ENCODE results near the gene ARR3. TPM values are rescaled to one million over a fixed set of nuclear protein-coding genes. Genes with fewer than 3 reads are reported as not detected.
"Not testable (repeated sequence)": the region's sequence is repeated elsewhere in the genome, so short reads cannot be mapped to it uniquely, and the experiment has no call there.

Gene ARR3
- total and polyA plus RNA-seq, 5 donors from 2014 or later = not detected

GRCh38 chrX:70257423-70258288, 10.5 kb upstream of the ARR3 start:
- no peaks in the 10 kb centered on the region for H3K9me3 ChIP-seq (ENCODE audit: control insufficient read depth in 2 of 2, low read length in 2 of 2)
- no peak overlapping the region for H3K27ac Mint-ChIP-seq

DNA sequence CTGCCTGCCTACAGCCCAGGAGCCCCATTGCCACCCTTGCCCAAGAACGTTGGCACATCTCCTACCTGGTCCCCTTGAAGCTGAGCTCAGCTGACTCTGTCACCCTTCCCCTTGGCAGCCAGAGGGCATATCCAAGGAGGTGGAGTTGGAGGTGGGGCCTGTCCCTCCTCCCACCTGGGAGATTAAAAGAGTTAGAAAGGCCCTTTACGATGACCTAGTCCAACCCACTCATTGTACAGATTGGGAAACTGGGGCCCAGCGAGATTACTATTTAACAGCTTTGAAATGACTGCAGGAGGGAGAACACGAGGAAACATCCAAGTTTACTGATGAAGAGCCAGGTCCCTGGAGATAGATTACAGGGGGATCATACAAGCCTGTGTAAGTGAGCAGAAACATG, 8.0 kb upstream of the ARR3 start, which contains the start of gene P2RY4:
P2RY4 (minus strand) TSS at position 101 of the 400 bp plus-strand sequence. CDS start 580 bp downstream, outside the sequence.
- H3K27me3 Mint-ChIP-seq = no peaks in the 10 kb centered on the region

More at GRCh38 chrX:70257423-70258288, 10.5 kb upstream of the ARR3 start:
- no peaks in the 10 kb centered on the region for H3K4me1 ChIP-seq (ENCODE audit: control insufficient read depth, insufficient read depth, low read length, poor library complexity, severe bottlenecking)
- H3K27me3 ChIP-seq (ENCODE audit: control insufficient read depth, insufficient read depth, low read length) = no peaks in the 10 kb centered on the region
- Mint-ChIP-seq H3K4me1 (no peaks in the 10 kb centered on the region), H3K36me3 (no peaks in the 10 kb centered on the region), H3K4me3 (no peak overlapping the region), H3K27me3 (no peaks in the 10 kb centered on the region), H3K9me3 (peaks cover 0 to 1% (median 0%) of the 10 kb centered on the region in 7 donors)
- DNase-seq = no peak
- H3K4me3 ChIP-seq (ENCODE audit: low read depth, low read length) = no peak overlapping the region
- no peak for ATAC-seq (ENCODE audit: low read depth in 2 of 2)
- H3K27ac ChIP-seq (ENCODE audit: insufficient read depth, low read length, poor library complexity, severe bottlenecking) = no peak overlapping the region
- no peaks in the 10 kb centered on the region for H3K36me3 ChIP-seq (ENCODE audit: control insufficient read depth, insufficient read depth, low read length)

DNA sequence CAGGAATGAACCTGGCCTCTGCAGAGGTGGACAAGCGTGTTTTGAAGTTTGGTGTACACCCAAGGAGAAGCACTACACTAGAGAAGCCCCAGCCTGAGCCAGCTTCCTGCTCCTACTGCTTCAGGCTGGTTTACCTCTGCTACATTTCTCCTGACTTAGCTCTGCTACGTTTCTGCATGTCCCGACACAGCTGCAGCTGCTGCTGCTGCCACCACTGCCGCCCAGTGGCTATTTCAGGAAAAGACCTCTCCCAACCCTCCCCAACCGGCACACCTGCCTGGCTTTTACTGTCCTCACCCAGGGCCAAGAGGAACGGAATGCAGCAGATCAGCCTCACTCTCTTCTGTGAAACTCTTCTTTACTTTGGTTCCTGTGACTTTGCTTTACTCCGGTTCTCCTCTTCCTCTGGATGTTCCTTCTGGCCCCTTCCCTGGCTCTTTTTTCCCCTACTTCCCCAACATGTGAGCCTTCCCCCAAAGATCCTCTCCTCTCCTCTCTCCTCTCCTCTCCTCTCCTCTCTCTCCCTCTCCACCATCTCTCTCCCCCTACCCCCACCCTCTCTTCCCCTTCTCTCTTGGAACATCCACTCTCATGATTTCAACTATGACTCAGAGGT, 5.1 kb upstream of the ARR3 start:
- no peak for ATAC-seq (ENCODE audit: low read depth in 2 of 2)
- Mint-ChIP-seq H3K4me3 (no peak overlapping the region), H3K9me3 (peaks cover 0 to 1% (median 0%) of the 10 kb centered on the region in 7 donors), H3K27ac (no peak overlapping the region), H3K27me3 (no peaks in the 10 kb centered on the region), H3K36me3 (no peaks in the 10 kb centered on the region), H3K4me1 (no peaks in the 10 kb centered on the region)
- H3K27ac ChIP-seq (ENCODE audit: insufficient read depth, low read length, poor library complexity, severe bottlenecking) = no peak overlapping the region
- H3K36me3 ChIP-seq (ENCODE audit: control insufficient read depth, insufficient read depth, low read length) = no peaks in the 10 kb centered on the region
- no peak overlapping the region for H3K4me3 ChIP-seq (ENCODE audit: low read depth, low read length)
- H3K4me1 ChIP-seq (ENCODE audit: control insufficient read depth, insufficient read depth, low read length, poor library complexity, severe bottlenecking) = no peaks in the 10 kb centered on the region
- no peaks in the 10 kb centered on the region for H3K27me3 ChIP-seq (ENCODE audit: control insufficient read depth, insufficient read depth, low read length)
- H3K9me3 ChIP-seq (ENCODE audit: control insufficient read depth in 2 of 2, low read length in 2 of 2) = no peaks in the 10 kb centered on the region
- peak in 2 of 3 donors; percentile 4 to 43 for DNase-seq

More for the DNA sequence above, 8.0 kb upstream of the ARR3 start, which contains the start of gene P2RY4:
- Histone ChIP-seq H3K27me3 (ENCODE audit: control insufficient read depth, insufficient read depth, low read length) (no peaks in the 10 kb centered on the region), H3K4me1 (ENCODE audit: control insufficient read depth, insufficient read depth, low read length, poor library complexity, severe bottlenecking) (no peaks in the 10 kb centered on the region), H3K9me3 (ENCODE audit: control insufficient read depth in 2 of 2, low read length in 2 of 2) (no peaks in the 10 kb centered on the region), H3K4me3 (ENCODE audit: low read depth, low read length) (no peak within 1 kb of the TSS), H3K27ac (ENCODE audit: insufficient read depth, low read length, poor library complexity, severe bottlenecking) (no peak within 1 kb of the TSS), H3K36me3 (ENCODE audit: control insufficient read depth, insufficient read depth, low read length) (no peaks in the 10 kb centered on the region)
- no peaks in the 10 kb centered on the region for H3K4me1 Mint-ChIP-seq
- no peaks in the 10 kb centered on the region for H3K36me3 Mint-ChIP-seq
- H3K27ac Mint-ChIP-seq = no peak within 1 kb of the TSS
- H3K9me3 Mint-ChIP-seq = peaks cover 0 to 1% (median 0%) of the 10 kb centered on the region in 7 donors
- no peak within 1 kb of the TSS for H3K4me3 Mint-ChIP-seq
- DNase-seq = no peak
- no peak for ATAC-seq (ENCODE audit: low read depth in 2 of 2)

DNA sequence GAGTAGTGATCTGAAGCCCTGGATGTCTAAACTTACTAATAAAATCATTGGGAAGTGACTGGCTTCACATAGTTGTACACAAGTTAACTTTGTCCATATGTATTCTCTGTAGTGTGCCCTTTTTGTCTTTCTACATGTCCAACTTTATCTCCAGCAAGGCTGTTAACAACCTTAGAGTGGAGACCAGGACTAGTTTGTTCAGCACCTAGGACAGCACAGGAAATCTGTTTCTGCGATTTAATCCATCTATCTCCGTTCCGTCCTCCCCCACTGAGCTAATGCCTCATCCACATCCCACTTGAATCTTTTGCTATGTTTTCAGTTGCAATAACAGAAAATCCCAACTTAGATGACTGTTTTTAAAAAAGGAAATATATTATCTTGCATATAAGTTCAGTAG, 3.4 kb upstream of the ARR3 start:
- DNase-seq = no peak
- Histone ChIP-seq H3K36me3 (ENCODE audit: control insufficient read depth, insufficient read depth, low read length) (no peaks in the 10 kb centered on the region), H3K27me3 (ENCODE audit: control insufficient read depth, insufficient read depth, low read length) (no peaks in the 10 kb centered on the region), H3K4me3 (ENCODE audit: low read depth, low read length) (no peak overlapping the region), H3K9me3 (ENCODE audit: control insufficient read depth in 2 of 2, low read length in 2 of 2) (no peaks in the 10 kb centered on the region), H3K27ac (ENCODE audit: insufficient read depth, low read length, poor library complexity, severe bottlenecking) (no peak overlapping the region), H3K4me1 (ENCODE audit: control insufficient read depth, insufficient read depth, low read length, poor library complexity, severe bottlenecking) (no peaks in the 10 kb centered on the region)
- H3K4me3 Mint-ChIP-seq = no peak overlapping the region
- no peak for ATAC-seq (ENCODE audit: low read depth in 2 of 2)
- H3K9me3 Mint-ChIP-seq = peaks cover 0 to 4% (median 0%) of the 10 kb centered on the region in 7 donors
- H3K27me3 Mint-ChIP-seq = no peaks in the 10 kb centered on the region
- no peaks in the 10 kb centered on the region for H3K36me3 Mint-ChIP-seq
- no peaks in the 10 kb centered on the region for H3K4me1 Mint-ChIP-seq
- peak overlapping the region in 1 of 3 donors; percentile 38 for H3K27ac Mint-ChIP-seq

DNA sequence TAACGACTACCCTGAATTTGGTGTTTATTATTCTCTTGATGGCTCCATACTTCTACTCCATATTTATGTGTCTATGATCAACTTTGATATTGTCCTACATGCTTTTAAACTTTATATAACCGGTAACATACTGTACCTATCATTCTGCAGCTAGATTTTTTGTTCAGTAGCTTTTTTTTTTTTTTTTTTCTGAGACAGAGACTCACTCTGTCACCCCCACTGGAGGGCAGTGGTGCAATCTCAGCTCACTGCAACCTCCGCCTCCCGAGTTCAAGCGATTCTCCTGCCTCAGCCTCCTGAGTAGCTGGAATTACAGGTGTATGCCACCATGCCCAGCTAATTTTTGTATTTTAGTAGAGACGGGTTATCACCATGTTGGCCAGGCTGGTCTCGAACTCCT, 5.9 kb downstream of the ARR3 start:
- H3K4me1 Mint-ChIP-seq; H3K9me3 ChIP-seq (ENCODE audit: control insufficient read depth in 2 of 2, low read length in 2 of 2); H3K36me3 ChIP-seq (ENCODE audit: control insufficient read depth, insufficient read depth, low read length); DNase-seq; ATAC-seq (ENCODE audit: low read depth in 2 of 2); H3K4me3 ChIP-seq (ENCODE audit: low read depth, low read length); H3K27ac ChIP-seq (ENCODE audit: insufficient read depth, low read length, poor library complexity, severe bottlenecking); H3K36me3 Mint-ChIP-seq; H3K27ac Mint-ChIP-seq; H3K27me3 Mint-ChIP-seq; H3K27me3 ChIP-seq (ENCODE audit: control insufficient read depth, insufficient read depth, low read length); H3K9me3 Mint-ChIP-seq; H3K4me3 Mint-ChIP-seq; H3K4me1 ChIP-seq (ENCODE audit: control insufficient read depth, insufficient read depth, low read length, poor library complexity, severe bottlenecking): not testable (repeated sequence)

- no peaks in the 10 kb centered on the region for H3K4me1 Mint-ChIP-seq
- no peaks in the 10 kb centered on the region for H3K9me3 ChIP-seq (ENCODE audit: control insufficient read depth in 2 of 2, low read length in 2 of 2)
- DNase-seq (no peak), ATAC-seq (ENCODE audit: low read depth in 2 of 2) (no peak)
- no peaks in the 10 kb centered on the region for H3K27me3 ChIP-seq (ENCODE audit: control insufficient read depth, insufficient read depth, low read length)
- no peaks in the 10 kb centered on the region for H3K36me3 ChIP-seq (ENCODE audit: control insufficient read depth, insufficient read depth, low read length)
- H3K4me3 ChIP-seq (ENCODE audit: low read depth, low read length) = no peak overlapping the region
- no peak overlapping the region for H3K27ac ChIP-seq (ENCODE audit: insufficient read depth, low read length, poor library complexity, severe bottlenecking)
- H3K36me3 Mint-ChIP-seq = peaks cover 4% of the 10 kb centered on the region
- no peaks in the 10 kb centered on the region for H3K9me3 Mint-ChIP-seq
- H3K27ac Mint-ChIP-seq = peak overlapping the region in 1 of 3 donors; percentile 76
- H3K4me1 ChIP-seq (ENCODE audit: control insufficient read depth, insufficient read depth, low read length, poor library complexity, severe bottlenecking) = no peaks in the 10 kb centered on the region
- H3K27me3 Mint-ChIP-seq = no peaks in the 10 kb centered on the region
- H3K4me3 Mint-ChIP-seq = no peak overlapping the region
Measured at GRCh38 chrX:70279081-70279480, 10.9 kb downstream of the ARR3 start.

- Mint-ChIP-seq H3K27me3 (no peaks in the 10 kb centered on the region), H3K36me3 (peaks cover 4% of the 10 kb centered on the region), H3K9me3 (no peaks in the 10 kb centered on the region), H3K4me1 (no peaks in the 10 kb centered on the region), H3K27ac (no peak overlapping the region), H3K4me3 (peak overlapping the region in 1 of 4 donors; percentile 54)
- Histone ChIP-seq H3K9me3 (ENCODE audit: control insufficient read depth in 2 of 2, low read length in 2 of 2) (no peaks in the 10 kb centered on the region), H3K4me3 (ENCODE audit: low read depth, low read length) (no peak overlapping the region), H3K4me1 (ENCODE audit: control insufficient read depth, insufficient read depth, low read length, poor library complexity, severe bottlenecking) (no peaks in the 10 kb centered on the region), H3K27ac (ENCODE audit: insufficient read depth, low read length, poor library complexity, severe bottlenecking) (no peak overlapping the region), H3K36me3 (ENCODE audit: control insufficient read depth, insufficient read depth, low read length) (peaks cover 8% of the 10 kb centered on the region), H3K27me3 (ENCODE audit: control insufficient read depth, insufficient read depth, low read length) (no peaks in the 10 kb centered on the region)
- no peak for ATAC-seq (ENCODE audit: low read depth in 2 of 2)
- DNase-seq = no peak
Measured at GRCh38 chrX:70280573-70280972, 12.4 kb downstream of the ARR3 start.
